ENCODE data around the gene FXYD6.

The FXYD6 gene

DNA sequence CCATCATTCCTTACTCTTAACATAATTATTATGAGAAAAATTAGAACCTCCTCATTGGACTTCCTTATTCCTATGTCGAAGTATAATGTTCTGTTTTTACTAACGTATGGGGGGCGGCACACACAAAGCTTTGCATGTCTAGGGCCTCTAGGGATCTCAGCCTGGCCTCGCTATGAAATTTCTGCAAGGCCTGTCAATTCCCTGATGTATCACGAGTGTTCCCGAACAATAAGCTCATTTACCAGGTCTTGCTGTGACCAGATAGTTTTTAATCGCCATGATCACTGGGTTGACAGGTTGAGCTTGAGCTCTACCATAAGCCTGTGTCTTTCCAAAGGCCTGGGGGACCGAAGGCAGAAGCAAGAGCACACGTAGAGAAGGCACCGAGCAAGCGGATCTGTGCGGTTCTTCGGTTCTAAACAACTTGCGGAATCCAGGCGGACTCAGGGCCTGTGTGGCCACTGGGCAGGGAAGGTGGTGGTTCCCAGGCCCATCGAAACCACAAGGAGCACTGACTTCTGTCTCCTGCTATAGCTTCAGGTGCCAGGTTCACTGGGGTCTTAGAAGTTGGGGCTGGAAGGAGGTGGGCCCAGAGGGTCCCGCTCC, 41.5 kb downstream of the FXYD6 start:
- Histone ChIP-seq H3K4me1 (ENCODE audit: control insufficient read depth, insufficient read depth, low read length) (peaks cover 33% of the 10 kb centered on the region), H3K27me3 (ENCODE audit: control insufficient read depth, insufficient read depth, low read length) (no peaks in the 10 kb centered on the region; the same call in 1 of the 2 replicates), H3K36me3 (ENCODE audit: control insufficient read depth, insufficient read depth, low read length) (no peaks in the 10 kb centered on the region), H3K9me3 (ENCODE audit: control insufficient read depth, insufficient read depth, low read depth, low read length) (no peaks in the 10 kb centered on the region), H3K9ac (ENCODE audit: low read length) (no peak overlapping the region), H3K27ac (ENCODE audit: low read depth, low read length) (no peak overlapping the region), H3K4me3 (ENCODE audit: low read depth, low read length) (no peak overlapping the region)

DNA sequence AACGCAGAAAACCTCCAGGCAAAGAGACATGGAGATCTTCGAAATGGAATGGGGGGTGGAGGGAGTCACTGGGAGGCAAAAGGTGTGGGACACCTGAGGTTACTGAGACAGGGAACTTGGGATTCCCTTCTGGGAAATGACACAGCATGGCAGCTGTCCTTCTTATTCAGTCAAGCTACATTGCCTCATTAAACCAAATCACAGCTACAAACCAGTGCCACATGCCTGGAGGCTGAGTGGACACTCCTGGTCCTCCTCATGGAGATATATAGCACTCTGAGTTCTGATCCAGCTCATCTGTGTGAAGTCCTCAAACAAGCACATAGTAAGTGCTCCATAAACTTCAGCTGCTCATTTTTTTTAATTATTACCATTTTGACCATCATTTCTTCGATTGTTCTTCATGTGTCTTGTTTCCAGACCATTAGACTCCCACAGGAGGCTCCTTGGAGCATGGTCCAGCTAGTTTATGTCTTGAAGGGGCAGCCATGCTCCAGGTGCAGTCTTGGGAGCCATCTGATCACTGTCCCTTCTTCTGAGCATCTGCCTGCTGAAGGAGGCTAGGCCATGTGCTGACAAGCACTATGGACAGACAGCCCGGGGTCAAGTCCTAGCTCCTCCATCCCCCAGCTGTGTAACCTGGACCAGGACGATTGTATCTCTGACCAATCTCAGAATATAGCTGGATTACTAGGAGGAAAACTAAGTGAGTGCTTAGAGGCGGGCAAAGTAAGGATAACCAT, 42.2 kb downstream of the FXYD6 start:
- no peak overlapping the region for H3K27ac ChIP-seq (ENCODE audit: low read depth, low read length)
- no peaks in the 10 kb centered on the region; the same call in 1 of the 2 replicates for H3K27me3 ChIP-seq (ENCODE audit: control insufficient read depth, insufficient read depth, low read length)
- H3K4me1 ChIP-seq (ENCODE audit: control insufficient read depth, insufficient read depth, low read length), result peaks cover 34% of the 10 kb centered on the region
- H3K4me3 ChIP-seq (ENCODE audit: low read depth, low read length), result no peak overlapping the region
- H3K9me3 ChIP-seq (ENCODE audit: control insufficient read depth, insufficient read depth, low read depth, low read length), result no peaks in the 10 kb centered on the region
- no peaks in the 10 kb centered on the region for H3K36me3 ChIP-seq (ENCODE audit: control insufficient read depth, insufficient read depth, low read length)
- no peak overlapping the region for H3K9ac ChIP-seq (ENCODE audit: low read length)

DNA sequence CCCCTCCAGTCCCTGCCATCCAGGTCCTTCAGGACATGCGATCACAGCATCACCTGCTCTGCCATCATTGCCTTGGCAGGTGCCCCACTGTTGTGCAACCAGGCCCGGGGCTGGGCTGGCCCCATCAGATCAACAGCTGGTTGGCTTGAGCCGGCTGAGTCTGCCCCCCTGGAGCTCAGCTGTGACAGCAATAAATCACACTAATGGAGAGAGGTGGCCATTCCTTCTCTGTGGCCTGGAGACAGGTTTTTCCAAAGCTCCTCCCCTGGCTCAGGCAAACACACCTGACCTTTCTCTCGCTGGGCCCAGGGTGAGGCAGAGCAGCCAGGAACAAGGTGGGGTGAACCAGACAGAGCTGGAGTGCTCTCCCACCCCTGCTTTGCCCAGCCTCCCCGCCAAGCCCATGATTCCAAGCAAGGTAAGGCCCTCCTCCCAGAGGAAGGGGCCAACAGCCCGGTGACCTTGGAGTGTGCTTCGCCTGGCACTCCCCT, 43.0 kb downstream of the FXYD6 start:
- H3K4me3 ChIP-seq (ENCODE audit: low read depth, low read length), result no peak overlapping the region
- H3K4me1 ChIP-seq (ENCODE audit: control insufficient read depth, insufficient read depth, low read length), result peaks cover 42% of the 10 kb centered on the region

DNA sequence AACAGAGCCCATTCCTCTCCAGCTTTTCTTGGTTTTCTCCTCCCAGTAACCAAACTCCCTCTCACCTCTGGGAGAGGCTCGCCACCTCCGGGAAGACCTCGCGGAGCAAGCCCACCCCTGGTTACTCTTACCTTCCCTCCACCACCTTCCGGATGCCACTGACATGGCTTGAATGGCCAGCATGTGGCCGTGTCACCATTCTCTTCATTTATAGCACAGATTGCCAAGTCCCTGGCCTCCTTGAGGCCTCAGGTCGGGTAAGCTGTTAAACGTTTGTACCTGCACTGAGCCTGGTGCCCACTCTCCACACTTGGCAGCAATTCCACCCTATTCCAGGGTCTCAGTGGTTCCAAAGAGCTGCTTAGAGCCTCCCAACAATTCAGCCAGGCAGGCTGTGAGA, 43.9 kb downstream of the FXYD6 start:
- peaks cover 39% of the 10 kb centered on the region for H3K4me1 ChIP-seq (ENCODE audit: control insufficient read depth, insufficient read depth, low read length)
- no peak overlapping the region for H3K27ac ChIP-seq (ENCODE audit: low read depth, low read length)

More for the DNA sequence above, 43.0 kb downstream of the FXYD6 start:
- no peaks in the 10 kb centered on the region for H3K36me3 ChIP-seq (ENCODE audit: control insufficient read depth, insufficient read depth, low read length)
- H3K9ac ChIP-seq (ENCODE audit: low read length), result no peak overlapping the region
- no peaks in the 10 kb centered on the region for H3K9me3 ChIP-seq (ENCODE audit: control insufficient read depth, insufficient read depth, low read depth, low read length)
- no peaks in the 10 kb centered on the region; the same call in 1 of the 2 replicates for H3K27me3 ChIP-seq (ENCODE audit: control insufficient read depth, insufficient read depth, low read length)
- H3K27ac ChIP-seq (ENCODE audit: low read depth, low read length), result no peak overlapping the region

DNA sequence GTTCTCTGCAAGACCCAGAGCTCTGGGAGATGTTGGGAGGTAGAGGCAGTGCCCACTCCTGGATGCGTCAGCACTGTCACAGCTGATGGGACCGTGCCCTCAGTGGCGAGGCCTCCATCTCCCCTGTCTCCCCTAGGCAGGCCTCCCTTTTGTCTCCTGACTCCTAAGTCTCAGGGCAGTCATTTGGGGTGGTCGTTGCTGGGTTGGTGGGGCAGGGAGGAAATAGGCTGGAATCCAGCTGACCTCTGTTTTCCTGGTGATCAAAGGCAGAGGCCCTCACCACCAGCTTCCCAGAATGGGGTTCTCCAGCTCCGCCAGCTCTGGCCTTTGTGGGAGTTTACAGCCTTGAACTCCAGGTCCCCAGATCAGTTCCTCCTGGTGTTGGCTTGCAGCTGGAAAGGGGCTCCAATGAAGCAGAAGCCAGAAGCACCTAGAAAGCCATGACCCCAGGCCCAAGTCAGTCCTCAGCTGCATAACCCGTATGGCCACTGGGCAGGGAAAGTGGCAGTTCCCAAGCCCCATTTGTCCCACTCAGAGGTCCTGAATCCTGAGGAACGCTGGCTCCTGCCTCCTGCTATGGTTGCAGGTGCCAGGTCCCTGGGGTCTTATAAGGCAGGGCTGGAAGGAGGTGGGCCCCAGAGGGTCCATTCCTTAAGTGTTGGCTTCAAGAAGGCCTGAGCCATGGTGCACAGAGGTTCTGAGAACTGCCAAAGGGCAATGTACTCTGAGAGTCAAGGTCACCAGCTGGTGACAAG, 44.6 kb downstream of the FXYD6 start:
- no peak overlapping the region for H3K4me3 ChIP-seq (ENCODE audit: low read depth, low read length)
- H3K4me1 ChIP-seq (ENCODE audit: control insufficient read depth, insufficient read depth, low read length), result peaks cover 35% of the 10 kb centered on the region
- H3K36me3 ChIP-seq (ENCODE audit: control insufficient read depth, insufficient read depth, low read length), result no peaks in the 10 kb centered on the region
- no peak overlapping the region for H3K27ac ChIP-seq (ENCODE audit: low read depth, low read length)
- no peaks in the 10 kb centered on the region; the same call in 1 of the 2 replicates for H3K27me3 ChIP-seq (ENCODE audit: control insufficient read depth, insufficient read depth, low read length)
- no peaks in the 10 kb centered on the region for H3K9me3 ChIP-seq (ENCODE audit: control insufficient read depth, insufficient read depth, low read depth, low read length)
- H3K9ac ChIP-seq (ENCODE audit: low read length), result no peak overlapping the region

More for the DNA sequence above, 43.9 kb downstream of the FXYD6 start:
- H3K9ac ChIP-seq (ENCODE audit: low read length), result no peak overlapping the region
- no peak overlapping the region for H3K4me3 ChIP-seq (ENCODE audit: low read depth, low read length)
- H3K27me3 ChIP-seq (ENCODE audit: control insufficient read depth, insufficient read depth, low read length), result no peaks in the 10 kb centered on the region; the same call in 1 of the 2 replicates
- H3K36me3 ChIP-seq (ENCODE audit: control insufficient read depth, insufficient read depth, low read length), result no peaks in the 10 kb centered on the region
- no peaks in the 10 kb centered on the region for H3K9me3 ChIP-seq (ENCODE audit: control insufficient read depth, insufficient read depth, low read depth, low read length)

DNA sequence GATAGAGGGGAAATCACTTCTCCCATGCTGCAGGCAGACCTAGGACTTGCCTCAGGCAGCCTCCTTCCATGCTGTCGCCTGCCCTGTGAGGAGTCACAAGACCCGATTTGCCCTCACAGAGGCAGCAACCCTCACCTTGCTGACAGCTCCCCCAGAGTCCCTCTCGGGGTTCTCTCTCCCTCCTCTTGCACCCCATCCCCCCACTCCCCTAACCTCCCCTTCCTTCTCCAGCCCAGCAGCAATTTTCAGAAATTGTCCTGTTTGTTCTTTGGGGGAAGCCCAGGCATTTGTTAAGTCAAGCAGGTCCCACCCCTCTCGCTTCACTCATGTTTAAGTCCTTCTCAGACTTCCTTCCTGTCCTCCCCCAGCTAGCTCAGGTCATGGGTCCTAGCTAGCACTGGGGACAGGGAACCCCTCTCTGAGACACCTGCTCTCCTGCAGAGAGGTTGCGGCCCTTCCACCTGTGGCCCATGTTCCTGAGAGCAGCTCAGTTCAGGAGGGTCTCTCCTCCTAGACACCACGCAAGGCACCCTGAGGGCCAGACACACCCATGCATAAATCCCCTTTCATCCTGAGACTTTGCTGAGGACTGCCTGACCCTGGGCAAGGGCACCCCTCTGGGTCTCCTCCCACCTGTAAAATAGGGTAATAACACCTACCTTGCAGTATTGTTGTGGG, 45.6 kb downstream of the FXYD6 start:
- no peaks in the 10 kb centered on the region; the same call in 1 of the 2 replicates for H3K27me3 ChIP-seq (ENCODE audit: control insufficient read depth, insufficient read depth, low read length)
- H3K4me3 ChIP-seq (ENCODE audit: low read depth, low read length), result no peak overlapping the region
- H3K9ac ChIP-seq (ENCODE audit: low read length), result no peak overlapping the region
- peaks cover 35% of the 10 kb centered on the region for H3K4me1 ChIP-seq (ENCODE audit: control insufficient read depth, insufficient read depth, low read length)
- H3K27ac ChIP-seq (ENCODE audit: low read depth, low read length), result no peak overlapping the region
- H3K36me3 ChIP-seq (ENCODE audit: control insufficient read depth, insufficient read depth, low read length), result no peaks in the 10 kb centered on the region
- H3K9me3 ChIP-seq (ENCODE audit: control insufficient read depth, insufficient read depth, low read depth, low read length), result no peaks in the 10 kb centered on the region

DNA sequence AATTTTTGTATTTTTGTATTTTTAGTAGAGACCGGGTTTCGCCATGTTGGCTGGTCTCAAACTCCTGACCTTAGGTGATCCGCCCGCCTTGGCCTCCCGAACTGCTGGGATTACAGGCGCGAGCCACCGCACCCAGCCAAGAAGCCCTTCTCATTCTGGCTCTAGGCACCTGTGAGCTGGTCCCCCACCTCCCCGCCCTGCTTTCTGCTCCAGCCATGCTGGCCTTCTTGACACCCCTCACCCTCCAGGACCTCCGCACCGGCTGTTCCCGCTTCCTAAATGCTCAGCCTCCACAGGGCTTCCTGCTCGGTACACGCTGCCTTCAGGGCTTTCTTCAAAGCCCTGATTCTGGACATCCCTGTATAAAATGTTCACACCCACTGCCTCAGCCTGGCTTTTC, 46.4 kb downstream of the FXYD6 start:
- Histone ChIP-seq H3K27me3 (ENCODE audit: control insufficient read depth, insufficient read depth, low read length) (peaks cover 2% of the 10 kb centered on the region; the same call in 1 of the 2 replicates), H3K27ac (ENCODE audit: low read depth, low read length) (no peak overlapping the region), H3K36me3 (ENCODE audit: control insufficient read depth, insufficient read depth, low read length) (no peaks in the 10 kb centered on the region), H3K9me3 (ENCODE audit: control insufficient read depth, insufficient read depth, low read depth, low read length) (no peaks in the 10 kb centered on the region), H3K9ac (ENCODE audit: low read length) (no peak overlapping the region), H3K4me1 (ENCODE audit: control insufficient read depth, insufficient read depth, low read length) (peaks cover 35% of the 10 kb centered on the region), H3K4me3 (ENCODE audit: low read depth, low read length) (no peak overlapping the region)

DNA sequence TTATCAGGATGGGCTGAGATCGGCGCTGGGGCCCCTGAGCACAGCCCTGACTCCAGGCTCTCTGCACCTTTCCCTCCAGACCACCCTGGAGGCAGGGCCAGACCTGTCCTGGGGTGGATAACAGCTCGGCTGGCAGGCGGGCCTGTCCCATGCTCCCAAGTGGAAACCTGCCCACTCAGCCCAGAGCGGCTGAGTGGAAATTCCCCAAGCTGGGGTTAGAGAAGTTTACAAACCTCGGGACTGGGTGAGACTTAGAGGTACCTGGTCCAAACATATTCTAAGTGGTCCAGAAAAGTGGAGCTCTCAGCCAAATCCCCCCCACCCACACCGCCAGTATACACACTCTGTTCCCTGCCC, 47.1 kb downstream of the FXYD6 start:
- no peaks in the 10 kb centered on the region for H3K9me3 ChIP-seq (ENCODE audit: control insufficient read depth, insufficient read depth, low read depth, low read length)
- no peak overlapping the region for H3K27ac ChIP-seq (ENCODE audit: low read depth, low read length)
- no peak overlapping the region for H3K4me3 ChIP-seq (ENCODE audit: low read depth, low read length)
- no peaks in the 10 kb centered on the region for H3K36me3 ChIP-seq (ENCODE audit: control insufficient read depth, insufficient read depth, low read length)
- no peak overlapping the region for H3K9ac ChIP-seq (ENCODE audit: low read length)
- peaks cover 38% of the 10 kb centered on the region for H3K4me1 ChIP-seq (ENCODE audit: control insufficient read depth, insufficient read depth, low read length)
- peaks cover 3% of the 10 kb centered on the region; the same call in 1 of the 2 replicates for H3K27me3 ChIP-seq (ENCODE audit: control insufficient read depth, insufficient read depth, low read length)

DNA sequence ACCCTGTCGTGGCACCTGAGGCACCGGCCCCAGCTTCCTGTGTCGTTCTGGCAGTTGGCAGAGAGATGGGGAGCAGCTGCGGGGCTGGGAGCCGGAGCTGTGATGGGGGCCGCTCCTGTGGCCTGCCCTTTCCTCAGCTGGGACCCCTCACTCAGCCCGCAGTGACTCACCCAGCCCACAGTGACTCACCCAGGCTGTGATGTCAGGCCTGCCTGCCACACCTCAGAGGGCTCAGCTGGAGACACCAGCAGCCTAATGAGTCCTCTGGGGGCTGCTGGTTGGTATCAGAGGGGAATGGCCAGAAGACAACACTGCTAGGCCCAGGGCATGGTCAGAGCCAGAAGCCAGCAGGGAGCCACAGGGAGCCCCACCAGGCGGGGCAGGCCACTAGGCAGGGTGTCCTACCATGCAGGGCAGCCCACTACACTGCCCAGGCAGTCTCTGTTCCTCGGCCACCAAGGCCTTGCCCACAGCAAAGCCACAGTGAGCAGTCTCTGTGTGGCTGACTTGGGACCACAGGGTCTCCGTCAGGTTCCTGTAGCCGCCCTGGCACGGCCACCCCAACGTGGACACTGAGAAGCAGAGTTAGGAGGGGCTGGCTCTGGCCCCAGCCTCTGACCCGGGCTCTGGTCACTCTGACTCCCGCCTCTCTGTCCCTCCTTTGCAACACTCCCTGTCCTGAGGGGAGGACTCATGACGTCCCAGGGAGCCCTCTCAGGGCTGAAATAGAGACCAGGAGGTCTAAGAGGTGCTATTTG, 47.7 kb downstream of the FXYD6 start:
- Histone ChIP-seq H3K9me3 (ENCODE audit: control insufficient read depth, insufficient read depth, low read depth, low read length) (no peaks in the 10 kb centered on the region), H3K36me3 (ENCODE audit: control insufficient read depth, insufficient read depth, low read length) (no peaks in the 10 kb centered on the region), H3K4me3 (ENCODE audit: low read depth, low read length) (no peak overlapping the region), H3K4me1 (ENCODE audit: control insufficient read depth, insufficient read depth, low read length) (peaks cover 43% of the 10 kb centered on the region), H3K27me3 (ENCODE audit: control insufficient read depth, insufficient read depth, low read length) (peaks cover 3% of the 10 kb centered on the region; the same call in 1 of the 2 replicates), H3K9ac (ENCODE audit: low read length) (peak overlapping the region; percentile 35), H3K27ac (ENCODE audit: low read depth, low read length) (no peak overlapping the region)
